ENCODE results near the gene PLCB1. TPM values are rescaled to one million over a fixed set of nuclear protein-coding genes. Genes with fewer than 3 reads are reported as not detected.
"Not testable (repeated sequence)": the region's sequence is repeated elsewhere in the genome, so short reads cannot be mapped to it uniquely, and the experiment has no call there.

PLCB1 gene
- total RNA-seq, 2 experiments from 2014 or later = 2.2 to 2.8 TPM

DNA sequence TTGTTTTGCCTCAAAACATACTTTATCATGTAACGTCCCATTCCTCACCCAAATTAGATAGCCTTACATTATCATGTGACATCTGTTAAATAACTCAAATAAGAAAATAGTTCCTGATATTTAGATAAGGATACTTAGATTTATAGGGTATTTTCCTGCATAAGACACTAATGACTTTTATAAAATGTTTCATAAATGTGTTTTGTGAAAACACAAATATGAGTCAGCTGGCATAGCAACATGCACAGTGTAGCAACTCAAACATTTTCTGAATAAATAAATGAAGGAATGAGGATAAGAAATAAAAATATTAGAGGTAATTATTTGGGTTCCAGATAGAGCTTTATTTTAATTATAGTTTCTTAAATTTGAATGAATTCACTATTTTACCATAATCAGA is 476.4 kb downstream of the PLCB1 start:
- no peak for DNase-seq
- Mint-ChIP-seq H3K4me1 (peaks cover 1% of the 10 kb centered on the region), H3K27me3 (no peaks in the 10 kb centered on the region), H3K36me3 (peaks cover 2% of the 10 kb centered on the region), H3K9me3 (no peaks in the 10 kb centered on the region), H3K27ac (no peak overlapping the region), H3K4me3 (no peak overlapping the region)

DNA sequence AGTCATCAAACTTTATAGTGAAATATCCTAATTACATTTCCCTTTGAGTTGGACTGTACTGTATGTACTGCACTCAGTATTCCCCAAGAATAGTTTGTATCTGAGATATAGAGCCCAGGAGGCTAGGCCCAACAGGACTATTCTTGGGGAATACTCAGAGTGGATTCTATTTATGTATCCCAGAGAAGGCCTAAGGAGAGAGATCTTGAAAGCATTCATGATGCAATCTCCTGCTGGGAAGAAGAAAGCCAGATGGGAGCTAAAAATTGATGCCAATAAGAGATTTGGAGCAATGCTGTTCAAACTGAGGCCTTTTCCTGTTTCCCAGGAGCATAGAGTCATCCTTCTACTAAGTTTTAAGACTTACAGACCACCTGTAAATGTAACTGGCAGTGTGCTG is 484.7 kb downstream of the PLCB1 start:
- Mint-ChIP-seq H3K27me3 (no peaks in the 10 kb centered on the region), H3K4me3 (no peak overlapping the region), H3K9me3 (no peaks in the 10 kb centered on the region), H3K4me1 (no peaks in the 10 kb centered on the region), H3K27ac (no peak overlapping the region), H3K36me3 (no peaks in the 10 kb centered on the region)
- DNase-seq = no peak

DNA sequence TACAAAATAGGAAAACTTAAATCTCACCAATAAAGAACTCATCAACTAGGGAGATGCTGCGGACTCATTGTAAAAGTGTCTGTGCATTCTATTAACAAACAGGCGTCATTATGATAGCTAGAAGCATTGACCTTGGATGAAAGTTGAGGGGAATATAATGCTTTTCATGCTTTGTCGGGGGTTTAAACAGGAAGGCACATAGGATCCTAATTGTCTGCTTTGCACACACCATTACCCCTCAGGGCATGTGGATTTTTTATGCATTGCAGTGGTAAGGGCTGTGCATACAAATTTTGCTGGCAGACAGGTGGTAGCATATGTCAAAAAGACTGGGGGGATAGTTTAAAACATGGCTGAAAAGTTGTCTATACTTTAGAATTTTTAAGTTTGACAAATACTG is 488.9 kb downstream of the PLCB1 start:
- Mint-ChIP-seq H3K9me3 (no peaks in the 10 kb centered on the region), H3K4me1 (no peaks in the 10 kb centered on the region), H3K36me3 (no peaks in the 10 kb centered on the region), H3K27me3 (no peaks in the 10 kb centered on the region), H3K4me3 (no peak overlapping the region), H3K27ac (no peak overlapping the region)
- no peak for DNase-seq

DNA sequence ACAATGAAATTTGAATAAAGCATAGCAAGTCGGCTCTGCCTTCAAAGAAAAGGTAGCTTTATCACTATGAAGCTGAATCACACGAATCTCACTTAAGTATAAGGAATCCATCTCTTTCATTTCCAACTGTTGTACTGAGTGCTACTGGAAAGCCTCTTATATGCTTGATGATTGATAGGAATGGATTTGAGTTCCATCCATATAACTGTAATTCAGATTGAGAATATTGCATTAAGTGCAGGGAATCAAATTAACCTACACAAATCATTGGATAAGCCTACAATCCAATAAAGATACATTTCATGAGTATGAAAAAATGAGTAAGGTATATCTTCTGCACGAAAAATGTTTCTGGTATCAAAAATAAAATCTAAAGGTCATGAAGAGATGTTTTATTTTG is 492.0 kb downstream of the PLCB1 start:
- no peak overlapping the region for H3K27ac Mint-ChIP-seq
- H3K9me3 Mint-ChIP-seq = no peaks in the 10 kb centered on the region
- no peak overlapping the region for H3K4me3 Mint-ChIP-seq
- H3K36me3 Mint-ChIP-seq = no peaks in the 10 kb centered on the region
- H3K4me1 Mint-ChIP-seq = no peaks in the 10 kb centered on the region
- no peak for DNase-seq
- no peaks in the 10 kb centered on the region for H3K27me3 Mint-ChIP-seq

DNA sequence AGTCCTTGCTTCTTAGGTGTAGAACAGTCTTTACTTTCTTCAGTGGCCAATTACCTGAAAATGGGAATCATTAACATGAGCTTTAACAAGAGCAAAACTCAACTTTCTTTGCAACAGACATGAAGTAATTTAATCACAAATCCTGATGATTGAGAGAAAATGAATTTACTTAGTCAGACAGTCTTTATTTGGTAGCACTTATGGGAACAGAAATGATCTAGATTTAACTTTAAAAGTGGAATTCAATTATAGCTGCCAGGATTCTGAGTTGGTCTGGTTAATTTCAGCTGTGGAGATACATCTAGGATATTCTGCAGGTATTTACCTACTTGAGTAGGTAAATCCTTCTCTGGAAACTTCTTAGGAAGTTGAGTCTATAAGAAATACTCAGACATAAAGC is 492.6 kb downstream of the PLCB1 start:
- Mint-ChIP-seq H3K27me3 (no peaks in the 10 kb centered on the region), H3K9me3 (no peaks in the 10 kb centered on the region), H3K36me3 (no peaks in the 10 kb centered on the region), H3K4me3 (no peak overlapping the region), H3K27ac (no peak overlapping the region), H3K4me1 (no peaks in the 10 kb centered on the region)
- no peak for DNase-seq

DNA sequence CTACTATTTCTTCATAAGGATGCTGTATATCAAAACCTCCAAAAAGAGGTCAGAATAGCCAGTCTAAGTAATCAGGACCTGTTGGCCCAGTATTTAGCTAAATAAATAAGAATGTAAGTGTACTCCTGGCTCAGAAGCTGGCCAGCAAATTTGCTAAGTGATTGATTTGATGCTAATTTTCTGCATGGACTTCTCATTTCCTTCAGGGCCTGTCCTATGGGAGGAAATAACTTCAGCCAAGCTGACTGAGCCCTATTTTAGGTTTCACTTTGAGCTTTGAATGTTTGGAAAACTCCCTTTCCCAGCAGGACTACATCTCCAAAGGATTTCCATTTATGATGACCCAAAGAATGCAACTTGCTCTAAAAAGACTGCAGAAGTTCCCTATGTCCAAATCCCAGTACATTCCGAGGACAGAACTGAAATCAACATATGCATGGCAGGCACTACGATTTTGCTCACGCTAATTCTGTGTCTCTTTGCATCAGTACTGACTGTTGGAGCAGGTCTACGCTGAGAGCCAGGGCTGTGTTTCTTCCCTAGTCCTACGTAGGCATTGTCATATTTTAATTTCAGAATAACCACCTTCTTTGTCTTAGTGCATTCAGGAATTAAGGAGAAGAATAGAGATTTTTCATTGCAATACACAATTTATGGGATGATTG is 495.4 kb downstream of the PLCB1 start:
- no peak overlapping the region for H3K27ac Mint-ChIP-seq
- DNase-seq = no peak
- H3K4me3 Mint-ChIP-seq = no peak overlapping the region
- H3K4me1 Mint-ChIP-seq = no peaks in the 10 kb centered on the region
- H3K27me3 Mint-ChIP-seq = peaks cover 3% of the 10 kb centered on the region
- H3K9me3 Mint-ChIP-seq = no peaks in the 10 kb centered on the region
- H3K36me3 Mint-ChIP-seq = no peaks in the 10 kb centered on the region

DNA sequence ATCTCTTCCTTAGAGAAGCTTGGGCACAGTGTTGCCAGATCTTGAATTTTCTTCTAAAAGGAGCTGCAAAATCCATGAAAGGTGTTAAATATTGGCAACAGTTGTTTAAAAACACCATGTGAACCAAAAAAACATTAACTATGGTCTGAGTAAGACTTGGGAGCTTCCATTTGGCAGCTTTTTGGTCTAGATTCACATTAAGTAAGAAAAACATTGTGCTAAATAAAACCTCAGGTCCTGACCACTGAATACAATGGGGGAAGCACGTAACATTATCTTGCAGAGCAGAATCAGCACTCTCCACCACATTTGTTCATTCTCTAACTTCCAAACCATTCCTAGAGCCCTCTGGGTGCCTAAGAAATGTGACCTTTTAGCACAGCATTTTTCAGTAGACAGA is 499.2 kb downstream of the PLCB1 start:
- Mint-ChIP-seq H3K4me1 (no peaks in the 10 kb centered on the region), H3K4me3 (no peak overlapping the region), H3K27ac (no peak overlapping the region), H3K36me3 (no peaks in the 10 kb centered on the region), H3K9me3 (no peaks in the 10 kb centered on the region), H3K27me3 (peaks cover 3% of the 10 kb centered on the region)
- no peak for DNase-seq

DNA sequence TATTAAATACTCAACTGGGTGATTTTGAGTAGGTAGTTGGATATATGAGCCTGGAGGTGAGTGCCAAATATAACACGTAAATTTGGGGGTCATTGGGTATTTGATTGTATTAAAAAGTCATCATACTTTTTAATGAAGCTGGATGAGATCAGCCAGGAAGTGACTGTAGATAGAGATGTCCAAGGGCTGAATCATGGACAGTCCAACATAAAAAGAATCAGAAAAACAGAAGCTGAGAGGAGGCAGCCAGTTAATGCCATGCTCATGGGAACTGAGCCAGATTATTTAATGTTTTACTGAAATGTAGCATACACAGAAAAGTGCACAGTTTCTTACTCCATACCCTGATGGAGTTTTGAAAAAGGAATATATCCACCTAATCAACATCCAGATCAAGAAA is 501.3 kb downstream of the PLCB1 start:
- Mint-ChIP-seq H3K9me3 (no peaks in the 10 kb centered on the region), H3K27ac (no peak overlapping the region), H3K4me1 (no peaks in the 10 kb centered on the region), H3K36me3 (no peaks in the 10 kb centered on the region), H3K4me3 (no peak overlapping the region), H3K27me3 (peaks cover 3% of the 10 kb centered on the region)
- DNase-seq = no peak

DNA sequence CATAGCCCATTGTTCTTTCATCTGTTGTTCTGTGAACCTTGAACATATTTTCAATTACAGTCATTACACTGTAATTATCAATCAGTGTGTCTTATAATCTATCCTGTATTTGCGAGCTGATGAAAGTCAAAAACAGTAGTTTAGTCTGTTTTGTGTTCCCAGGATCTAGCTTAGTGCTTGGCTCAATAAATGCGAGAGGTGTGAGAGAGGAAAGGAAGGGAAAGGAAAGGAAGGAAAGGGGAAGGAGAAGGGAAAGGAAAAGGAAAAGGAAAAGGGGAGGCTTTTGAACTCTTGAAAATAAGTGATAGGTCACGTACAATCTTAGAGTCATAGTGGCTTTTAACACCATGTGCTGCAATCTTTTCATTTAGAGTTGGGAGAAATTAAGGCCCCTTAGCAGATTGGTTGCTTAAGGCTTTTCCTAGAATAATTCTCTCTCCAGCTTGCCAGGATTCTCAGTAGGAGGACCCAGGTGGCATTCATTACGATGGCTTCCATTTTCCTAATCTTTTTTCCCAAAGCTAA is 503.0 kb downstream of the PLCB1 start:
- no peaks in the 10 kb centered on the region for H3K4me1 Mint-ChIP-seq

DNA sequence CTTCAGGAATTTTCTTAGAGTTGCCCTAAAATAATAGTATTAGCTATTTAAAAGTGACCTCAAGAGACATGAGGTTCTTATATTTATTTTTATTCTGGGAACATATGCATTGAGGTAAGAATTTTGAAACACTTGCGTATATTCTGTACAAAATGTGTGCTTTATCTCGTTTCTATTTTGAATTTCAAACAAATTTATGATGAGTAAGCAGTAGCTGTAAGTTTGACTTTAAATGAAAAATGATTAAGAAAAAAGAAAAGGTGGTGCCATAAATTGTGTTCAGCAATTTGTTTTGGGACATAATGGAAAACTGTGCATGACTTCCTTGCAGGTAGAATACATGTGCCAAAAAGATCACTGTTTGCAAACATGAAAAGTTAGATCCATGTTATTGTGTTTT is 503.8 kb downstream of the PLCB1 start:
- no peak for DNase-seq
- Mint-ChIP-seq H3K36me3 (no peaks in the 10 kb centered on the region), H3K4me3 (no peak overlapping the region), H3K9me3 (no peaks in the 10 kb centered on the region), H3K4me1 (no peaks in the 10 kb centered on the region), H3K27me3 (no peaks in the 10 kb centered on the region), H3K27ac (no peak overlapping the region)

More for the DNA sequence above, 503.0 kb downstream of the PLCB1 start:
- H3K36me3 Mint-ChIP-seq = no peaks in the 10 kb centered on the region
- H3K4me3 Mint-ChIP-seq = no peak overlapping the region
- DNase-seq = no peak
- H3K27me3 Mint-ChIP-seq = no peaks in the 10 kb centered on the region
- no peak overlapping the region for H3K27ac Mint-ChIP-seq
- H3K9me3 Mint-ChIP-seq = no peaks in the 10 kb centered on the region

DNA sequence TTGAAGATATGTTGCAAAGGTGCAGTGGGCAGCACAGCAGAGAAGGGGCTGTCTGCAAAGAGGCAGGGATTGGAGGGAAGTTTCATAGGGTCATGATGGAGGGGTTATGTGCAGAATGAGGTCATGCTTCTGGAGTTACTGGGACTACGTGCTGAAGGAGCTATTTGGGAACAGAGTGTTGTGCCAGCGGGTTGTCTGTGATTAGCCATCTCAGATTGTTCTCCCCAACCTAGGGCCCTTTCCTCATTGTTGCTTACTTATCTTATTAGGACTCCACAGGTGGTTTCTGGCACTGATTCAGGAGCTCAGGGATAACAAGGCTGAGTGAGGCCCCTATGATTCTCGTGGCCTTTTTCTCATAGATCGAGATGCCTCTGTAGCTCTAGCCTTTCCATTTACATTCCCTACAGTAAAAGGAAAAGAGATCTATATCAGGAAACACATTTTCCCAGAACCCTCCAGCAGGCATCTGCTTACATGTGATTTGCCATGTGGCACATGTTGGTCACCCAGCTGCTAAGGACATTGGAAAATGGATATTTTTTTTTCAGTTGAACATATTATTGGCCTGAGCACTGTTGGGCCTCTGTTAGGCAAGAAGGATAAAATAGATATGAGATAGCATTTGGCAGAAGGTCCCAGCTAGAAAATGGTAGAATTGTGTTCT is 507.2 kb downstream of the PLCB1 start:
- DNase-seq = no peak
- Mint-ChIP-seq H3K9me3 (no peaks in the 10 kb centered on the region), H3K36me3 (no peaks in the 10 kb centered on the region), H3K27ac (no peak overlapping the region), H3K27me3 (no peaks in the 10 kb centered on the region), H3K4me1 (no peaks in the 10 kb centered on the region), H3K4me3 (no peak overlapping the region)

DNA sequence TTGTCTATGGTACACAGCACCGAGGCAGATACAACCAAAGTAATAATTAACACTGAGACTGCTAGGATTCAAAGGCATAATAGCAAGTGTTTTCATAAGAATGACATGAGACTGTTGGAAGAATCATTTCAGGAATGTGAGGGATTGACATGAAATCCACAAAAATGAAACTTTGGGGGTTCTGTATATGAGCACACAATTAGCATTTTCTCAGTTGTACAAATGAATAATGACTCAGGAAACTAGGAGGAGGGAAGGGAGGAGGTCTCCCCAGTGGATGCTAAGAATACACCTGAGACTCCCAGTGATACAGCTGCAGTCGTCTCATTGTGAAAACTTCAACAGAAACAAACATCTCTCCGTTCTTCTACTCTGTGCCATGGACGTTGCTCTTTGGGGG is 508.4 kb downstream of the PLCB1 start:
- no peak for DNase-seq
- no peaks in the 10 kb centered on the region for H3K4me1 Mint-ChIP-seq
- H3K36me3 Mint-ChIP-seq = no peaks in the 10 kb centered on the region
- no peaks in the 10 kb centered on the region for H3K27me3 Mint-ChIP-seq
- no peak overlapping the region for H3K4me3 Mint-ChIP-seq
- no peak overlapping the region for H3K27ac Mint-ChIP-seq
- no peaks in the 10 kb centered on the region for H3K9me3 Mint-ChIP-seq

DNA sequence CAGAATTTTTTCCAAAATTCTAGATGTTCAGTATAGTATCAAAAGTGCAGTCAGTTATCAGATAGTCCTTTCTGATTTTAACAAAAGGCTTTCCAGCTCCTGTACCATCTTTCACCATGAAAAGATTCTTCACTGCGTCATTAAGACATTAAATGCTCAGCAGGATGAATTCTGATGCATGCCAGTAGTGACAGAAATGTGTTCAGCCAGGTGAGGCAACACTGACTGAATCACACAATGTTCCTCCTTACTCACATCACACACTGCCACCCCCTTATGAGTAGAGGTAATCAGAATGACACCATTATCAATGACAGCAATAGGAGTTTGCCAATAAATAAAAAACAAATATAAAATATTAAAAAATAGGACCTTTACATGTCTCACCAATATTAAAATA is 510.2 kb downstream of the PLCB1 start:
- no peak overlapping the region for H3K4me3 Mint-ChIP-seq
- H3K27me3 Mint-ChIP-seq = no peaks in the 10 kb centered on the region
- no peak for DNase-seq
- H3K9me3 Mint-ChIP-seq = no peaks in the 10 kb centered on the region
- H3K27ac Mint-ChIP-seq = no peak overlapping the region
- no peaks in the 10 kb centered on the region for H3K4me1 Mint-ChIP-seq
- H3K36me3 Mint-ChIP-seq = no peaks in the 10 kb centered on the region

DNA sequence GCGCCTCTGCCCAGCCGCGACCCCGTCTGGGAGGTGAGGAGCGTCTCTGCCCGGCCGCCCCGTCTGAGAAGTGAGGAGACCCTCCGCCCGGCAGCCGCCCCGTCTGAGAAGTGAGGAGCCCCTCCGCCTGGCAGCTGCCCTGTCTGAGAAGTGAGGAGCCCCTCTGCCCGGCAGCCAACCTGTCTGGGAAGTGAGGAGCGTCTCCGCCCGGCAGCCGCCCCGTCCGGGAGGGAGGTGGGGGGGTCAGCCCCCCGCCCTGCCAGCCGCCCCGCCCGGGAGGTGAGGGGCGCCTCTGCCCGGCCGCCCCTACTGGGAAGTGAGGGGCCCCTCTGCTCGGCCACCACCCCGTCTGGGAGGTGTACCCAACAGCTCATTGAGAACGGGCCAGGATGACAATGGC is 512.4 kb downstream of the PLCB1 start:
- H3K36me3 Mint-ChIP-seq, H3K4me1 Mint-ChIP-seq, DNase-seq, H3K27me3 Mint-ChIP-seq, H3K27ac Mint-ChIP-seq, H3K9me3 Mint-ChIP-seq, H3K4me3 Mint-ChIP-seq: not testable (repeated sequence)

DNA sequence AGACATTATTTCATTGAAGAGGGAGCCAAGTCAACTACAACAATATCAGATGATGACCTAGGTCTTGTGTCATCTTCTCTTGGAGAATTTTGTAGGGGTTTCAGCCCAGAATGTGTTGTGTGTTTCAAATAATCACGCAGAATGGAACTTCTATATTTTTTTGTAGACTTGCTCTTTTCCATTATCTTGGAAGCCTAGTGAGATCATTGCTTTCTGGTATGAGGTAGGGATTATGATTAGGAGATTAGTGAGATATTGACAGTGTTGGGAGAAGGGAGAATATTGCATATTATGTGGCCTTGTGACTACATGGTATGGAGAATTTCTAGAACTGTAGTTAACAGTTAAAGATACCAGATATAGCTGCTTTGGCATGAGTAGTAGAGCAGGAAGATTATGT is 513.3 kb downstream of the PLCB1 start:
- Mint-ChIP-seq H3K36me3 (no peaks in the 10 kb centered on the region), H3K9me3 (no peaks in the 10 kb centered on the region), H3K27ac (no peak overlapping the region), H3K4me1 (no peaks in the 10 kb centered on the region), H3K27me3 (no peaks in the 10 kb centered on the region), H3K4me3 (no peak overlapping the region)
- DNase-seq = no peak

DNA sequence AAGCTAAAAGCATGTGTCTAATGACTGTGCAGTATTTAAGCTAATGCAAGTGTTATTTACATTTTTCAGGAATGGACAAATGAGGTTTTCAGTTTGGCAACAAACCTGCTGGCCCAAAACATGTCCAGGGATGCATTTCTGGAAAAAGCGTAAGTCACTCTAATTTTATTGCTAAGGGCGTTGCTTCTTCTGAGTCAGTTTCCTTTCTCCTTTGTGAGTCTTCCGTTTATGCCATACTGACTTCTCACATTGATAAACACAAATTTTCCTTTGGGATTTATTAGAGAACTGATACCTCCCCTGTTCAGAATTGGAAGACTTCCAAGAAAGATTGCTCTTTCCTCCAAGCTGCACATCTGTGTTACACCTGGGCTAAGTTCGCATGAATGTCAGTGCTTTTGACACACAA is 514.0 kb downstream of the PLCB1 start:
- Mint-ChIP-seq H3K27ac (no peak overlapping the region), H3K4me1 (no peaks in the 10 kb centered on the region)

More for the DNA sequence above, 514.0 kb downstream of the PLCB1 start:
- H3K4me3 Mint-ChIP-seq = no peak overlapping the region
- no peak for DNase-seq
- no peaks in the 10 kb centered on the region for H3K36me3 Mint-ChIP-seq
- H3K27me3 Mint-ChIP-seq = no peaks in the 10 kb centered on the region
- no peaks in the 10 kb centered on the region for H3K9me3 Mint-ChIP-seq
